Breast epithelium (tissue), 4 donors: Measurements from ENCODE around the gene KLB. TPM values are rescaled to one million over a fixed set of nuclear protein-coding genes. Genes with fewer than 3 reads are reported as not detected.
"Not testable (repeated sequence)": the region's sequence is repeated elsewhere in the genome, so short reads cannot be mapped to it uniquely, and the experiment has no call there.

ENCODE experiments used
- DNase-seq, 2 donors: peaks; one replicate each; pipeline ENCODE4 v3.0.0-alpha.2; 2019; ENCODE audit warnings: low spot score in 2 of 2
- H3K27ac ChIP-seq, 2 donors: fragments of 200-600 bp; sonication (generic) in 1 of 2; one replicate each; pipeline ENCODE4 v1.5.1; 2016 to 2019; ENCODE audit warnings: mild to moderate bottlenecking in 1 of 2
- H3K27me3 ChIP-seq, 2 donors: fragments of 200-600 bp; sonication (generic) in 1 of 2; one replicate each; pipeline versions ENCODE4 v1.5.1 to v1.6.0; 2017 to 2019; ENCODE audit warnings: control low read depth in 1 of 2, mild to moderate bottlenecking in 1 of 2
- H3K36me3 ChIP-seq: fragments of 200-600 bp; one replicate; pipeline ENCODE4 v1.5.1; 2019
- H3K4me1 ChIP-seq, 2 donors: fragments of 200-600 bp; sonication (generic); one replicate each; pipeline ENCODE4 v1.5.1; 2016 to 2019; ENCODE audit warnings: control low read depth in 1 of 2
- H3K4me3 ChIP-seq, 3 donors: fragments of 200-600 bp; sonication (generic); 1 replicate in 2 of 3; 2 replicates in 1 of 3; pipeline ENCODE4 v1.5.1; 2016 to 2019; ENCODE audit warnings: mild to moderate bottlenecking in 3 of 3, moderate library complexity in 2 of 3
- H3K9me3 ChIP-seq, 2 donors: fragments of 200-600 bp; sonication (generic) in 1 of 2; one replicate each; pipeline ENCODE4 v1.5.1; 2016 to 2019; ENCODE audit warnings: control low read depth in 1 of 2
- POLR2A ChIP-seq: fragments of 450-650 bp; IDR thresholded peaks from one replicate; pipeline ENCODE4 v1.6.1; 2016; ENCODE audit warnings: antibody characterized with exemption, mild to moderate bottlenecking, moderate library complexity
- POLR2AphosphoS5 ChIP-seq, 3 donors: sonication (generic); formaldehyde crosslinking; IDR thresholded peaks; one replicate each; pipeline ENCODE4 v1.6.1; 2017; ENCODE audit warnings: antibody characterized with exemption in 3 of 3
- intact Hi-C: fragments of 100-400 bp; cut with DNase I; formaldehyde crosslinking; loops from one replicate; pipeline ENCODE4 v1.15.1; 2023; ENCODE audit warnings: low total_unique reads
- total RNA-seq, 3 donors: library from RNA; depleted of rRNA; stranded (reverse); fragments of >200 nt; gene quantifications; one replicate each; pipeline ENCODE4 v1.1.0, GENCODE V29; 2016
- TF ChIP-seq, protein P1 (sequence below), 3 donors: fragments of 450-650 bp; IDR thresholded peaks; one replicate each; pipeline ENCODE4 v1.5.1; 2016 to 2017; ENCODE audit warnings: antibody characterized with exemption in 3 of 3, mild to moderate bottlenecking in 3 of 3, moderate library complexity in 3 of 3

KLB gene
- total RNA-seq, 3 donors from 2014 or later, result 2.0 to 23.2 (median 4.6) TPM

DNA sequence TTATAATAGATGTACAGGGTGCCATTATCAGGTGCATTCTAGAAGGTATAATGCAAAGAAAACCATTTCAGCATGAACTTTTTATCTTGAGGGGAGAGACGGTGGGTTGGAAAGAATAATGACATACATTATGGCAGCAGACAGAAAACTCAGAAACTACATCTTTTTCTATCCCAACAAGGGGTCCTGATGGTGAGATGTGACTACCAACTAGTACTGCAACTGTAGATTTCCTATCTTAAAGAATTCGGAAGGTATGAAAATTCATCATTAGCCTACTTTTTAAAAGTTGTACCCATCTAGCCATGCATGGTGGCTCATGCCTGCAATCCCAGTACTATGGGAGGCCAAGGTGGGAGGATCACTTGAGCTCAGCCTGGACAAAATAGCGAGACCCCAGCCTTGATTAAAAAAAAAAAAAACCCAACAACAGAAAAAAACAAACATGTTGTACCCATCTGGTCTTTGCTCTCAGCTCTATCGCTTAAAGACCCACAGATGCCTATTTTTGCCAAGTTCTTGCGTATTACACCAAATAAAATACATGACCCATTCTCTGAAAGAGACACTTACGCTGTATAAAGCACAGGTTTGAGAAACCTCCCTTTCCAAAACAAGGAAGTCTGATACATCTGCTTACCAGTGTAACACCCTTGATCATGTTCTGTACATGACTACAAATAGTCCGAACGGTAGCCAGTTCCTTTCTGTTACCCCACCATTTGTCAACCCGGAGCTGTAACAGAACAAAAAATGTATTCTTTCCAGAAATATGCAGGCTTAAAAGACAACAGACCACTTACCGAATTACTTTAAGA, 50.4 kb downstream of the KLB start:
- H3K4me3 ChIP-seq, result peak overlapping the region; percentile 74 to 92 (median 77)
- no peaks in the 10 kb centered on the region for H3K9me3 ChIP-seq
- no peak for DNase-seq
- TF ChIP-seq, protein P1, sequence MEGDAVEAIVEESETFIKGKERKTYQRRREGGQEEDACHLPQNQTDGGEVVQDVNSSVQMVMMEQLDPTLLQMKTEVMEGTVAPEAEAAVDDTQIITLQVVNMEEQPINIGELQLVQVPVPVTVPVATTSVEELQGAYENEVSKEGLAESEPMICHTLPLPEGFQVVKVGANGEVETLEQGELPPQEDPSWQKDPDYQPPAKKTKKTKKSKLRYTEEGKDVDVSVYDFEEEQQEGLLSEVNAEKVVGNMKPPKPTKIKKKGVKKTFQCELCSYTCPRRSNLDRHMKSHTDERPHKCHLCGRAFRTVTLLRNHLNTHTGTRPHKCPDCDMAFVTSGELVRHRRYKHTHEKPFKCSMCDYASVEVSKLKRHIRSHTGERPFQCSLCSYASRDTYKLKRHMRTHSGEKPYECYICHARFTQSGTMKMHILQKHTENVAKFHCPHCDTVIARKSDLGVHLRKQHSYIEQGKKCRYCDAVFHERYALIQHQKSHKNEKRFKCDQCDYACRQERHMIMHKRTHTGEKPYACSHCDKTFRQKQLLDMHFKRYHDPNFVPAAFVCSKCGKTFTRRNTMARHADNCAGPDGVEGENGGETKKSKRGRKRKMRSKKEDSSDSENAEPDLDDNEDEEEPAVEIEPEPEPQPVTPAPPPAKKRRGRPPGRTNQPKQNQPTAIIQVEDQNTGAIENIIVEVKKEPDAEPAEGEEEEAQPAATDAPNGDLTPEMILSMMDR (IDR thresholded peaks at IDR 0.05), result no peak
- no peak for TF ChIP-seq POLR2A
- no peak for TF ChIP-seq POLR2AphosphoS5 (IDR thresholded peaks at IDR 0.05)
- peak overlapping the region; percentile 99 for H3K27ac ChIP-seq
- H3K27me3 ChIP-seq, result no peaks in the 10 kb centered on the region
- no peaks in the 10 kb centered on the region for H3K36me3 ChIP-seq
- intact Hi-C loops, result no loop called here
- peaks cover 0 to 9% of the 10 kb centered on the region in 2 donors for H3K4me1 ChIP-seq

DNA sequence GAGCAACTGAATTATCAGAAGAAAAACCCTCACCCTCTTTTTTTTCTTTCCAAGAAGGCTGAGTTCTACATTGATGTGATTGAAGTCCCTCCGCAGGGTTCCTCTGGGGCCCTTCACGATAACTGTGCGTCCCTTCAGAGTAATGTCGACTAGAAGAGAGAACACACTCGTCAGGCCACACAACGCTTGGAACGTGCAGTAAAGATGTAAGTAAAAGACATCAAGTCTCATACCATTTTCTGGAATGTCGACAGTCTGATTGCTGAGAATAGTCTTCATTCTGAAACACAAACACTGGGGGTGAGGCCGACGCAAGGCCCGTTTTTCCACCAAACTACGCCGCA, 51.4 kb downstream of the KLB start:
- H3K27me3 ChIP-seq, intact Hi-C loops, H3K36me3 ChIP-seq, H3K4me1 ChIP-seq, H3K9me3 ChIP-seq, DNase-seq: not testable (repeated sequence)
- peak overlapping the region; percentile 99 for H3K27ac ChIP-seq
- H3K4me3 ChIP-seq, result peak overlapping the region; percentile 74 to 92 (median 77)

DNA sequence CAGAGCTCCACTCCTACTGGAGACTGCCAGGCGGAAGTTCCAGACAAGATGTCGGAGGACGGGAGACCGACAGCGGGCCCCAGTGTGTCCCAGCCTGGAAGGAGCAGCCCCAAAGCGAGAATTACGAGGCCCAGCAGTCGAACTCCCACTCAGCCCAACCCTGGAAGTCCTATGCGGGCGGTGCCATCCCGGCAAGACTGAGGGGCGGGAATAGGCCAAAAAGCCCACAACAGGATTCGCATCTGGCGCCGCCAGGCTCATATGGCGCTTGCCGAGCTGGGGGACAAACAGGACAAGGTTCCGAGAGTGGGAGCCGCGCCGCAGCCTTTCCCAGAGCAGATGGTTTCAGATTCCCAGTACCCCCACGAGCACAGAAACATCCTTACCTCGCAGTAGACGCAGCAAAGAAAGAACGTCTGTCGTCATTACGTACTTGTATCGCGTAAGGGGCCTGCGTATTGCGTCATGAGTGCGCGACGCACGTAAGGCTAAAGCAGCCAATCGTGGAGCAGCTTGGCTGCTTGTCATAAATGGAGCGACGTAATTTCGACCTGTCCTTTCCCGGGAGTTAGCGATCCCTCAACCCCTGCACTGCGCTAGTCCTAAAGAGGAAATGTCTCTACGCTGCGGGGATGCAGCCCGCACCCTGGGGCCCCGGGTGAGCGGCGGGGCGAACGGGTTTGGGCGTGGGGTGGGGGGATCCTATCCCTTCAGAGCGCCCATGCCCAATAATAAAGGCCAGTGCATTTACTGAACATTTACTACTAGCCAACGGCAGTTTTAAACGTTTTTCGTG, 52.0 kb downstream of the KLB start, which contains the start of the genes LIAS and RPL9:
Gene LIAS (plus strand): TSS at position 552 of the 796 bp plus-strand sequence. CDS start 62 bp downstream, at position 614.
Gene RPL9 (minus strand): TSS at position 418 of the 796 bp plus-strand sequence. CDS start 483 bp downstream, outside the sequence.
- TF ChIP-seq, protein P1 (IDR thresholded peaks at IDR 0.05), result no peak
- TF ChIP-seq POLR2A (peak; percentile 87), POLR2AphosphoS5 (IDR thresholded peaks at IDR 0.05) (peak; percentile 99 to 100 (median 100))
- H3K27ac ChIP-seq, result peak within 1 kb of the TSS; percentile 99
- no peaks in the 10 kb centered on the region for H3K9me3 ChIP-seq
- DNase-seq, result peak; percentile 96 to 97
- H3K27me3 ChIP-seq, result no peaks in the 10 kb centered on the region
- H3K4me3 ChIP-seq, result peak within 1 kb of the TSS; percentile 74 to 92 (median 77)
- H3K36me3 ChIP-seq, result no peaks in the 10 kb centered on the region
- intact Hi-C loops, result no loop called here
- peaks cover 0 to 9% of the 10 kb centered on the region in 2 donors for H3K4me1 ChIP-seq

DNA sequence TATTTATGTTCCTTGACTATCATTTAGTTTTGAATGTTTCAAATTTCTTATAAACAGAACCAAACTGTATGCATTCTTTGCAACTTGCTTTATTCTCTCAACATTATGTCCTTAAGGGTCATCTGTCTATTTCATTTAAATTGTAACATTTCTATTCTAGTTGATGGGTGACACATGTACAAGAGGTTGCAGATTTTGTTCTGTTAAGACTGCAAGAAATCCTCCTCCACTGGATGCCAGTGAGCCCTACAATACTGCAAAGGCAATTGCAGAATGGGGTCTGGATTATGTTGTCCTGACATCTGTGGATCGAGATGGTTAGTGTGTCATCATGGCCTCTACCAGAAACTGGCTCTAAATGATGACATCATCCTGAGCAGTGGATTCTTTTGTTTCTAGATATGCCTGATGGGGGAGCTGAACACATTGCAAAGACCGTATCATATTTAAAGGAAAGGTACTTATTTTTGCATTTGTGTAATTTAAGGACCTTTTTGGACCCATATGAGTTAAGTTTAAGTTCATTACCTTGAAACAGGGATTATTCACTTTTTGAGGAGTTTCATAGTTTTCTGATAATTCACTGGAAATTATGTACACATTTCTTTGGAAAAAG, 58.3 kb downstream of the KLB start:
- Histone ChIP-seq H3K27ac (no peak overlapping the region), H3K36me3 (no peaks in the 10 kb centered on the region), H3K4me1 (no peaks in the 10 kb centered on the region), H3K27me3 (no peaks in the 10 kb centered on the region), H3K9me3 (no peaks in the 10 kb centered on the region), H3K4me3 (no peak overlapping the region)
- TF ChIP-seq, protein P1 (IDR thresholded peaks at IDR 0.05), result no peak
- no peak for TF ChIP-seq POLR2A
- TF ChIP-seq POLR2AphosphoS5 (IDR thresholded peaks at IDR 0.05), result no peak
- DNase-seq, result no peak
- intact Hi-C loops, result loop anchor here (10.0 kb wide), 1 partner anchor 510 kb away; the partner anchor contains the start of gene PDS5A

DNA sequence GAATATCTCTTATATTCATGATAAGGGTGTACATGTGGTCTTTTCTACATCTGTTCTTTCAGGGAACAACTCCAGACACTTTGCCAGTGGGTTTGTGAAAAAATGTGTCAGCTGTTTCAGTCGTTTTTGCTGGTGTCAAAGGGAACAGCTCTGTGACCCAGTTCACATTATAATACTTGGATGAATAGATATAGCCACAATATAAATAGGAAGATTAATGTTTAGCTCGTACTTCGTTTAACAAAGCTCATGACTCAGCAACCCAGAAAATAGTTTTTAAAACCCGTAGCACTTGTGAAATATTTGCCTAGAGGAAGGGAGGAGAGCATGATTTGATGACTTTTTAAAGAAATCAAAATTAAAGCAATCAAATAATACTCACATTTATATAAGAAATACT, 60.0 kb downstream of the KLB start:
- Histone ChIP-seq H3K36me3 (no peaks in the 10 kb centered on the region), H3K4me1 (no peaks in the 10 kb centered on the region), H3K27me3 (no peaks in the 10 kb centered on the region), H3K9me3 (no peaks in the 10 kb centered on the region), H3K27ac (no peak overlapping the region), H3K4me3 (no peak overlapping the region)
- TF ChIP-seq, protein P1 (IDR thresholded peaks at IDR 0.05), result no peak
- TF ChIP-seq POLR2AphosphoS5 (IDR thresholded peaks at IDR 0.05) (no peak), POLR2A (no peak)
- DNase-seq, result no peak
- intact Hi-C loops, result loop anchor here (10.0 kb wide), 1 partner anchor 508 kb away; the partner anchor contains the start of gene PDS5A
